Measurements from ENCODE around the gene EGFR.

GRCh38 chr7:55191161-55191925 is 172.5 kb downstream of the EGFR start:
- TF ChIP-seq POLR2A (IDR thresholded peaks at IDR 0.05) (no peak), POLR2AphosphoS5 (IDR thresholded peaks at IDR 0.05) (no peak), CTCF (IDR thresholded peaks at IDR 0.05) (no peak)

Data from breast epithelium (tissue), 3 donors.